ENCODE results near the gene SLC2A4RG. TPM values are rescaled to one million over a fixed set of nuclear protein-coding genes. Genes with fewer than 3 reads are reported as not detected.

The SLC2A4RG gene
- polyA plus RNA-seq, 1 experiment, result 52.0 TPM

GRCh38 chr20:63741676-63742380 is 2.3 kb downstream of the SLC2A4RG start:
- no peaks in the 10 kb centered on the region for H3K27me3 ChIP-seq (ENCODE audit: control insufficient read depth, insufficient read depth, low read length)
- POLR2A ChIA-PET, result interaction anchor here (0.6 kb wide), 2 partner anchors 83 to 200 kb away, joined by 3 to 9 read pairs; partner anchors contain the start of gene RTEL1
- TF ChIP-seq CTCF (IDR thresholded peaks at IDR 0.05; ENCODE audit: insufficient read depth, low read depth, low read length), result no peak
- H3K36me3 ChIP-seq (ENCODE audit: control insufficient read depth, insufficient read depth, low read length), result peaks cover 11% of the 10 kb centered on the region
- CTCF ChIA-PET, result interaction anchor here (1.3 to 1.6 kb wide), 3 partner anchors 45 to 295 kb away, joined by 4 to 6 read pairs (median 5); partner anchors contain the start of gene TPD52L2
- DNase-seq (ENCODE audit: low read depth), result no peak
- H3K4me3 ChIP-seq (ENCODE audit: low read depth, low read length), result peak overlapping the region; percentile 74

- H3K36me3 ChIP-seq (ENCODE audit: control insufficient read depth, insufficient read depth, low read length), result peaks cover 11% of the 10 kb centered on the region
- ChIA-PET CTCF (interaction anchor here (1.0 to 1.1 kb wide), 2 partner anchors 44 to 205 kb away, joined by 3 read pairs; no protein-coding TSS in a partner anchor), POLR2A (no interaction called here)
- no peaks in the 10 kb centered on the region for H3K27me3 ChIP-seq (ENCODE audit: control insufficient read depth, insufficient read depth, low read length)
- H3K4me3 ChIP-seq (ENCODE audit: low read depth, low read length), result no peak overlapping the region
- DNase-seq (ENCODE audit: low read depth), result no peak
- TF ChIP-seq CTCF (IDR thresholded peaks at IDR 0.05; ENCODE audit: insufficient read depth, low read depth, low read length), result no peak
Observed at GRCh38 chr20:63742381-63743024, 2.9 kb downstream of the SLC2A4RG start.

- ChIA-PET CTCF (interaction anchor here (1.0 to 1.1 kb wide), 2 partner anchors 43 to 206 kb away, joined by 3 read pairs; no protein-coding TSS in a partner anchor), POLR2A (interaction anchor here (0.7 kb wide), 1 partner anchor 86 kb away, joined by 4 read pairs; no protein-coding TSS in a partner anchor)
- Histone ChIP-seq H3K27me3 (ENCODE audit: control insufficient read depth, insufficient read depth, low read length) (no peaks in the 10 kb centered on the region), H3K4me3 (ENCODE audit: low read depth, low read length) (no peak overlapping the region), H3K36me3 (ENCODE audit: control insufficient read depth, insufficient read depth, low read length) (peaks cover 11% of the 10 kb centered on the region)
- no peak for DNase-seq (ENCODE audit: low read depth)
- TF ChIP-seq CTCF (IDR thresholded peaks at IDR 0.05; ENCODE audit: insufficient read depth, low read depth, low read length), result no peak
Observed at GRCh38 chr20:63743210-63743970, 3.8 kb downstream of the SLC2A4RG start.

- no peak overlapping the region for H3K4me3 ChIP-seq (ENCODE audit: low read depth, low read length)
- H3K27me3 ChIP-seq (ENCODE audit: control insufficient read depth, insufficient read depth, low read length), result no peaks in the 10 kb centered on the region
- no peak for TF ChIP-seq CTCF (IDR thresholded peaks at IDR 0.05; ENCODE audit: insufficient read depth, low read depth, low read length)
- ChIA-PET POLR2A (interaction anchor here (0.7 kb wide), 1 partner anchor 85 kb away, joined by 4 read pairs; no protein-coding TSS in a partner anchor), CTCF (no interaction called here)
- peaks cover 11% of the 10 kb centered on the region for H3K36me3 ChIP-seq (ENCODE audit: control insufficient read depth, insufficient read depth, low read length)
- no peak for DNase-seq (ENCODE audit: low read depth)
Observed at GRCh38 chr20:63744158-63744557, 4.6 kb downstream of the SLC2A4RG start.
